ENCODE measurements around the gene TMOD4. TPM values are rescaled to one million over a fixed set of nuclear protein-coding genes. Genes with fewer than 3 reads are reported as not detected.

TMOD4 gene
- total RNA-seq, 1 donor, result not detected

DNA sequence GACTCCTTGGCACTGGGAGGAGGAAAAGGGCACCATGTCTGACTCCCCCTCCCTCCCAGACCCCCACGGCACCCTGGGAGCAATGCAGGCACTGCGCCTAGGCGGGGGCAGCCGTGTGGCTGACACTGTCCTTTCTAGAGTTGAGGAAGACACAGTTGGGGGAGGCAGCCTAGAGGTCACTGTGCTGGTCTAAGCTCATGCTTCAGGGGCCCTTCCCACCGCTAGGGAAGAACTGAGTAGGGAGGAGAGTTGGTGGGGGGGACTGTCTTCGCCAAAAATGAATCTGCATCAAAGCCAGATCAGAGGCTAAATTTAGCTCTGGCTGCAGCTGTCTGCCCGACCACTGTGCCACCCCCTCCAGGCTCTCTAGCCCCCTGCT is 32.7 kb downstream of the TMOD4 start:
- TF ChIP-seq, protein P1, sequence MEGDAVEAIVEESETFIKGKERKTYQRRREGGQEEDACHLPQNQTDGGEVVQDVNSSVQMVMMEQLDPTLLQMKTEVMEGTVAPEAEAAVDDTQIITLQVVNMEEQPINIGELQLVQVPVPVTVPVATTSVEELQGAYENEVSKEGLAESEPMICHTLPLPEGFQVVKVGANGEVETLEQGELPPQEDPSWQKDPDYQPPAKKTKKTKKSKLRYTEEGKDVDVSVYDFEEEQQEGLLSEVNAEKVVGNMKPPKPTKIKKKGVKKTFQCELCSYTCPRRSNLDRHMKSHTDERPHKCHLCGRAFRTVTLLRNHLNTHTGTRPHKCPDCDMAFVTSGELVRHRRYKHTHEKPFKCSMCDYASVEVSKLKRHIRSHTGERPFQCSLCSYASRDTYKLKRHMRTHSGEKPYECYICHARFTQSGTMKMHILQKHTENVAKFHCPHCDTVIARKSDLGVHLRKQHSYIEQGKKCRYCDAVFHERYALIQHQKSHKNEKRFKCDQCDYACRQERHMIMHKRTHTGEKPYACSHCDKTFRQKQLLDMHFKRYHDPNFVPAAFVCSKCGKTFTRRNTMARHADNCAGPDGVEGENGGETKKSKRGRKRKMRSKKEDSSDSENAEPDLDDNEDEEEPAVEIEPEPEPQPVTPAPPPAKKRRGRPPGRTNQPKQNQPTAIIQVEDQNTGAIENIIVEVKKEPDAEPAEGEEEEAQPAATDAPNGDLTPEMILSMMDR (IDR thresholded peaks at IDR 0.05; ENCODE audit: insufficient read depth, low read depth, low read length), result no peak
- no peak for DNase-seq (ENCODE audit: low read depth)
- no peak overlapping the region for H3K4me3 ChIP-seq (ENCODE audit: low read depth, low read length)

DNA sequence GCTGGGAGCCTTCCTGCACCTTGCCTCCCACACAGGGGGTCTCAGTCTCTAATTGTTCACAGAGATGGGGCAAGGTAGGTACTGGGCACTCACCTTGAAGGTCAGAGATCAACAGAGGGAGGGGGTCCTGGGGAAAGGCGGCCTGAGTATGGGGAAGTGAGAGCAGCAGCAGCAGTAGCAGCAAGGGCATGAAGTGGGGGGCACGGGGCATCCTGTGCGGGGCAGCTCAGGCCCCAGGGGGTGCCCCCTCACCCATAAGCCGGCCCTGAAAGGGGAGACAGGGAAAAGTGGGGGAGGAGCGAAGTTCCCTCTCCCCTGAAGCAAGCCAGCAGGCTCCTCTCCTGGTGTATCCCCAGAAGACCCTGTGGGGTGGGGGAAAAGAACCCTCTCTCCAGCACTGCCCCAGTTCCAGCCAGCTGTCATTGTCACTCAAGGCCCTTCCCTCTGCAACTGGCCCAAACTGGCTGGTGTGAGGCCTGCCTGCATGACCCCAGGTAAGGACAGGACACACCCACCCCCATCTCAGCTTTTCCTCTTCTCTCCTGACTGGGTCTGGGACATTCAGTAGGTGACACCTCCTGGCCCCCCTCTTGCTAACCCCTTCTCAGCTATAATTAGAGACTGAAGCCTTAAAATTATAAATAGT is 33.2 kb downstream of the TMOD4 start:
- TF ChIP-seq, protein P1 (IDR thresholded peaks at IDR 0.05; ENCODE audit: insufficient read depth, low read depth, low read length), result no peak
- no peak overlapping the region for H3K4me3 ChIP-seq (ENCODE audit: low read depth, low read length)
- DNase-seq (ENCODE audit: low read depth), result no peak

DNA sequence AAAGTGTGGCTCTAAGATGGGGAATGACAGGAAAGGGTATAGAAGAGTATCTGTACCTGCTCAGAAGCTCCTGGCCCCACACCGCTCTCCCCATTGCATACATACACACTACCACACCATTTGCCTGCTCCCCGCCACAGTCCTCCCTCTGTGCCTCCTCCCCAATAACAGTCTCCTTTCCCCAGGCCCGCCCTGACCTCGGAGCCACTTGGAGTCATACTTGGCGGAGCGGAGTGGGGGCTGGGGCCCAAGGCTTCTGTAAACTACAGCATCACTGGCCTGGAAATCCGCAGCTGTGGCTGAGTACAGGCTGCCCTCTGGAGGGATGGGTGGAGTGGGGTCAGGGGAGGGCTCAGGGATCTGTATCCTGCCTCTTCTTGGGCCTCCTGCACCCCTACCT is 38.0 kb downstream of the TMOD4 start:
- TF ChIP-seq, protein P1 (IDR thresholded peaks at IDR 0.05; ENCODE audit: insufficient read depth, low read depth, low read length), result no peak
- no peak for DNase-seq (ENCODE audit: low read depth)

DNA sequence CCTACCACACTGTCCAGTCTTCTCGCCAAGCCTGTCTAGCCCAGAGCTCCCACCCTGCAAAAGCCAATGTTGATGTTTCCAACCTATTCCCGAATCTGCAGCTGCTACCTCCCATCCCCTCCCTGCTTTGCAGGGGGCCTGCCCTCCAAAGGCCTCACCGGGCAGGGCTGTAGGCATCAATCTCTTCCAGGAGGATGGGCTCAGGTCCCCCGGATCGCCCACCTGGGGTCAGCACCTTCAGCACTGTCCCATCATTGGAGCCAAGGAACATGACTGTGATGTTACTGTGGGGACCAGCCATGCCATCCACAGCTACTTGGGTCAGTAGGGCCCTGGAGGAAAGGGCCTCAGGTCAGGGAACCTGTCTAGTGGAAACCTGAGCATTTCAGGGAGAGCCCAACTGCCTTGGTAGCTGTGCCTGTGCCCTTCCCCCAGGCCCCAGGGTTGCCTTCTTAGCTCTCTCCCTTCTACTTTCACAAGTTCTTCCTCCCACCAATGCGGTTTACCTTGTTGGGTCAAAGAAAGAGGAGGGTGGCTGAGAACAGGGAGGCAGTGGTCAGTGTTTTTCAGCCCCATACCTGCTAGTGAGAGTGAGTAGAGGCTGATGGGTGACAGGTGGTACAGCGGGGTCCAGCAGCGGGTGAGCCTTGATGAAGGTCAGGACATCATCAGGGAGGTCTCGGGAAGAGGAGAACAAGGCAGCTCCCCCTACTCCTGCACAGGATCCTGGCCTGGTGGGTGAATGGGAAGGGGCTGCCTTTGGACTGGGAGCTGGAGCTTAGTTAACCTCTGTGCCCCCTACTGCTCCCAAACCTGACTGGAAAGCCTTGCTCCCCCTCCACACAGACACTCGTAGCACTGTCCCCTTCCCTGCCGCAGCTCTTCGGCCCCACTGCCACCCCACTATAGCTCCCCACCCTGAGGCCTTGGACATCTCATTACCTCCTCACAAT is 40.1 kb downstream of the TMOD4 start:
- DNase-seq (ENCODE audit: low read depth), result no peak
- TF ChIP-seq, protein P1 (IDR thresholded peaks at IDR 0.05; ENCODE audit: insufficient read depth, low read depth, low read length), result no peak
- no peak overlapping the region for H3K4me3 ChIP-seq (ENCODE audit: low read depth, low read length)

More for the DNA sequence above, 38.0 kb downstream of the TMOD4 start:
- no peak overlapping the region for H3K4me3 ChIP-seq (ENCODE audit: low read depth, low read length)

- TF ChIP-seq, protein P1 (IDR thresholded peaks at IDR 0.05; ENCODE audit: insufficient read depth, low read depth, low read length), result no peak
- DNase-seq (ENCODE audit: low read depth), result no peak
- no peak overlapping the region for H3K4me3 ChIP-seq (ENCODE audit: low read depth, low read length)
These were observed 40.8 kb downstream of the TMOD4 start for GRCh38 chr1:151134991-151135390.

DNA sequence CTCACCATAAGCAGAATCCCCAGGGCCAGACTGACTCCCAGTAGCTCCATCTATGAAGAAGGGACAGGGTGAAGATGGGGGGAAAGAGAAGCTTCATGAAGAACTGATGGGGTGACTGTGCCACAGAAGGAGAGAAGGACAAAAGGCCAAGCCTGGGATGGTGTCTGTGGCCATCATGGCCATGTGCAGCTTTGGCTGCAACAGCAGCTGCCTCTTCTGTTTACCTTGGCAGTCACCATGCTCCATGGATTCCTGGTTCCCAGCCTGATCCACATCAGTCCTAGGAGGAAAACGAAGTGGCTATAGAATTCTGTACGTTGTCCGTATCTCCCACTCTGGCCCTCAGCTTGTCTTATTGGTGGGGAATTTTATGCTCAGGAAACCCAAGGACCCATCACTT is 41.4 kb downstream of the TMOD4 start:
- DNase-seq (ENCODE audit: low read depth), result no peak
- TF ChIP-seq, protein P1 (IDR thresholded peaks at IDR 0.05; ENCODE audit: insufficient read depth, low read depth, low read length), result no peak
- no peak overlapping the region for H3K4me3 ChIP-seq (ENCODE audit: low read depth, low read length)

All from fibroblast of villous mesenchyme (primary cell).